Measurements from ENCODE around the gene AGAP1.

DNA sequence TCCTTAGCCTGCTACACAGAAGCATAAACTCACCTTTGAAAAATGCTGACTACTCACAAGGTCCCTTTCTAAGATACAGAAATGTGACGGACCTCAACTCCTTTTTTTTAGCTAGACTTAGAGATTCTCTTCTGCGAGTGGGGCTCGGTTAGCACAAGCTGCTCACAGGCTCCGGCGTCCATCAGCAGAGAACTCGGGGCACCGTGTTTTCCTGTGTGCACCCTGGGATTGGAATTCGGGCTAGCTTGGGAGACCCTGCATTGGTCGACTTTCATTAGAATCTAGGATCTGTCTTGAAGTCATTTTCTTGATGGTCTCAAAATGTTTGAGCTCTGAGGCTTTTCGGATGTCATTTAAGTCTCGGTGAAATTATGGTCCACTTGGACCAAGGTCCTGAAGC lies 483.1 kb downstream of the AGAP1 start:
- TF ChIP-seq, protein P1, sequence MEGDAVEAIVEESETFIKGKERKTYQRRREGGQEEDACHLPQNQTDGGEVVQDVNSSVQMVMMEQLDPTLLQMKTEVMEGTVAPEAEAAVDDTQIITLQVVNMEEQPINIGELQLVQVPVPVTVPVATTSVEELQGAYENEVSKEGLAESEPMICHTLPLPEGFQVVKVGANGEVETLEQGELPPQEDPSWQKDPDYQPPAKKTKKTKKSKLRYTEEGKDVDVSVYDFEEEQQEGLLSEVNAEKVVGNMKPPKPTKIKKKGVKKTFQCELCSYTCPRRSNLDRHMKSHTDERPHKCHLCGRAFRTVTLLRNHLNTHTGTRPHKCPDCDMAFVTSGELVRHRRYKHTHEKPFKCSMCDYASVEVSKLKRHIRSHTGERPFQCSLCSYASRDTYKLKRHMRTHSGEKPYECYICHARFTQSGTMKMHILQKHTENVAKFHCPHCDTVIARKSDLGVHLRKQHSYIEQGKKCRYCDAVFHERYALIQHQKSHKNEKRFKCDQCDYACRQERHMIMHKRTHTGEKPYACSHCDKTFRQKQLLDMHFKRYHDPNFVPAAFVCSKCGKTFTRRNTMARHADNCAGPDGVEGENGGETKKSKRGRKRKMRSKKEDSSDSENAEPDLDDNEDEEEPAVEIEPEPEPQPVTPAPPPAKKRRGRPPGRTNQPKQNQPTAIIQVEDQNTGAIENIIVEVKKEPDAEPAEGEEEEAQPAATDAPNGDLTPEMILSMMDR (IDR thresholded peaks at IDR 0.05): no peak
- TF ChIP-seq POLR2A (IDR thresholded peaks at IDR 0.05): no peak
- no peak for TF ChIP-seq POLR2AphosphoS5 (IDR thresholded peaks at IDR 0.05)
